Hematopoietic multipotent progenitor cell treated with erythropoietin and hydrocortisone succinate and interleukin-3 and kit ligand, for 17 days (in vitro differentiated cells): ENCODE data around the gene GOLGA1.
A peak's percentile ranks its signal among the peaks of the same experiment; 100 is the strongest.
"Not testable (repeated sequence)": the region's sequence is repeated elsewhere in the genome, so short reads cannot be mapped to it uniquely, and the experiment has no call there.

ENCODE experiments used
- DNase-seq: peaks from one replicate; pipeline ENCODE4 v3.0.0-alpha.2; 2015; ENCODE audit warnings: low spot score

The GOLGA1 gene

DNA sequence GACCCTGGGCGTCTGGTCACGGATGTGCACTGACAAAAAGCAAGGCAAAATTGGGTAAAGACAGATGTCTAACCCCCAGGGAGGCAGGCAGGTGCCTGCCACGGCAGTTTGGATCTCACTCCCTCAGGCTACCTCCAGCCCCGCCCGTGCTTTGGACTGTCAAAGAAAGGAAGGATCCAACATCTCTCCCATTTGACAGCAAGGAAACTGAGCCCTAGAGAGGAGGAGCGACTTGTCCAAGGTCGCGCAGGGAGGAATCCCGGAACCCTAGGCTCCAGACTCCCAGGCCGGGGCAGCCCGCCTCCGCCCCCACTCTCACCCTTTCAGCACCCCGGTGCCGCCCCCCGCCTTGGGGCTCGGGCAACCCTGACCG is 376 bp downstream of the GOLGA1 start:
- DNase-seq = no peak

DNA sequence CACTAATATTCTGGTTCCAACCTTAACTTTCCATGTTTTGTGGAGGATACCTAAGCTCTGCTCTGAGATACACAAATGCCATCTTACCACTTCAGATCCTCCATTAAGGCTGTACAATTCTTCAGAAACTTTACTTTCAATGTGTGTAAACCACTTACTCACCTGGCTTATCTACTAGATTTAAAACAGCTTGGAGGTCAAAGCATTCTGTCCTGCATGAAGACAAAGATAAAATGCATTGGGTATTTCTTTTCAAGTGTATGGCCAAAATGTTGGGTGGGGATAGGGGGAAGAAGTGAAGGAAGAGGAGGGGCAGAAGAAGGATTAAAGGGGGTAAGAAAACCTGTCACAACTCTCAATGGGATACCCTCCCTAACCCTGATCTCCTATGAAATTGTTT is 939 bp downstream of the GOLGA1 start:
- DNase-seq = peak; percentile 13

DNA sequence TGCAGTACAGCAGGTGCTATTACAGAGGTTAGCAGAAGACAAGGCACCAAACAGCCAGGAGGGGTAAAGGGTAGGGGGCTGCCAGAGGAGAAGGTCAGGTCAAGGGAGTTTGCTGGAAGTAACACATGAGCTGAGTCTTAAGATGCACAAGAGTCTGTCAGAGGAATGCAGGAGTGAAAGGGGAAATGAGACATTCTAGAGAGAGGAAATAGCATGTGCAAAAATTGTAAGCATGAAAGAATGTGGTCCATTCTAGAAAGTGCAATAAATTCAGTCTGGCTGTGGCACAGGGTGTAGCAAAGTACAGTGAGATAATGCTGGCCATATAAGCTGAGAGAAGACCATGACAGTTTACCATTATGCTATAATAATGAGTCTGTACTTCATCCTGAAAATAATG is 6.6 kb downstream of the GOLGA1 start:
- no peak for DNase-seq

DNA sequence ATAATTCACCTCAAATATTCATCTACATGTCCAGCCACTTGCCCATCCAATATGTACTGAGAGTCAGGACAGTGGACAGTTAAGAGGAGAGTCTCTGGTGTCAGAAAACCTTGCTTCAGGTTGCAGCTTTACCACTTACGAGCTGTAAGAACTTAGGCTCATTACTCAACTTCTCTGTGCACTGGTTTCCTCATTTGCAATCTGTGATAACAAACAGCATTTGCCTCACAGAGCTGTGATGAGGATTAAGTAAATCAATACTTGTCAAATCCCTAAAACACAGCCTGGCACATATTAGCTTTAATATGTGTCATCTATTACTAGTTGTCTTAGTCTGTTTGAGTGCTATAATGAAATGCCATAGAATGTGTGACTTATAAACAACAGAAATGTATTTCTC is 8.6 kb downstream of the GOLGA1 start:
- DNase-seq = no peak

DNA sequence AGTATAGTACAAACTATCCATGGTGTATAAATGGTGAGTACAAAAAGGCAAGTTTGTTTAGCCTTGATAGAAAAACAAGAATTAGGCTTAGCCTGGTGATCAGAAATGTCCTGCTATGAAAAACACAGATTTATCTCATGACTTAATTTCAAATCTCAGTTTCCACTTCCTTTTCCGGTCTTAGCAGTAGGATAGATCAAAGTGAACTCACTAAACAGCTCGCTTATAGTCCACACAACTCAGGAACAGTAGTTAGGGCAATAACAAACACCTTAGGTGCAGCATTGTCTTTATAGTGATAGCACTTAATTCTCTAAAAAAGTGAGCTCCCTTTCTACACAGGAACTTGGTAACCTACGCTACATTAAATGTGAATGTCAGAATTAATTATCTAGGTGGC is 11.4 kb downstream of the GOLGA1 start:
- DNase-seq = no peak

DNA sequence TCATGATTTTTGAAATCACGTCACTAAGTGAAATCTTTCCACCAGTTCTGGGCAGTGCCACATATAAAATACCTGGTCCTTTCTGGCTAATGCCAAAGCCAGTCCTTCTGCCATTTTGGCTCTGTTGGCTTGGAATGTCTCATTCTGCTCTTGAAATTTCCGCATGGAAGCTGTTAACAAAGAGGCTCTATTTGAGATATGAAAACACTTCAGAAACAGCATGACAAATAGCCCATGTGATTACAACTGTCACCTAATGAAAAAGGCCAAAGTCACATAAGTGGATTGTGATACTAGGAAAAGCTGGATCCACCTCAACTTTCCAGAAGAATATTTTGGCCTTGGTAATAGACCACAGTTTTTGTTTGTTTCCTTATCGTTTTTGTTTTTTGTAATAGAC is 12.8 kb downstream of the GOLGA1 start:
- DNase-seq = no peak

DNA sequence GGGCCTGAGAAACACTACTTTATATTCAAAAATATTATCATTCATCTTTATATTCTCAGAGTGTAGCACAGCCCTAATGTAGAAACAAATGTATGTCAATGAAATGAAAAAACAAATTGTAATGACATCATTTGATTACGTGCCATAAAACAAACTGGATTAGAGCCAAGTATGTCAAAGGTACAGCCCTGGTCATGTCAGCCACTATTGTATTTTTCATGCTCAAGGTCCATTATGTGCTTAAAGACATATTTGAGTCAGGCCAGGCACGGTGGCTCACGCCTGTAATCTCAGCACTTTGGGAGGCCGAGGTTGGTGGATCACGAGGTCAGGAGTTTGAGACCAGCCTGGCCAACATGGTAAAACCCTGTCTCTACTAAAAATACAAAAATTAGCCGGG is 20.5 kb downstream of the GOLGA1 start:
- DNase-seq = not testable (repeated sequence)

DNA sequence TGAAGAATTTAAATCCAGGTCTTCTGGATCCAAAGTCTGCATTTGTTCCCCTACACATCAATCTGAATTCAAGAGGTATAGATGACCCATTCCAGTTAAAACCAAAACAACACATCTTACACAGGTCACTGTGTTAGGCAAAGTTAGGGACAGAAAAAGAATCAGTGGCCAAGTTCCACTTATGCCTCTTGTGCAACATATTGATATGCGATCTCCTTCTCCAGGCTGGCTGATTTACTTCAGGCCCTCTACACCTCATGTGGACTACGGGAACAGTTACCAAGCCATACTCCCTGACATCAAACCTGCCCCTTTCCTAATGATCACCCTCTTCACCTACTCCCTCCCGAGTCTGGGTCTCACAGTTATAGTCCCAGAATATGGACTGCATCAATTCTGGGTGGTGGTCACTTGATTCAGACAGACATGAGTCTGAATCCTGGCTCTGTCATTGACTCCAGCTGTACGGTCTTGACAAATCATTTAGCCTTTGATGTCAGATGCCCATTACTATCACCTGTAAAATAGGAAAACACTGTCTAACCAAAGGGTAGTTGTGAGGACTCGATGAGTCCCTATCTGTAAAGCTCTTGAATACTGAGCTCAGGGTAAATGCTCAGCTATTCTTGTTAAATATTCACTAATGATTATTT is 26.0 kb downstream of the GOLGA1 start:
- DNase-seq = no peak

DNA sequence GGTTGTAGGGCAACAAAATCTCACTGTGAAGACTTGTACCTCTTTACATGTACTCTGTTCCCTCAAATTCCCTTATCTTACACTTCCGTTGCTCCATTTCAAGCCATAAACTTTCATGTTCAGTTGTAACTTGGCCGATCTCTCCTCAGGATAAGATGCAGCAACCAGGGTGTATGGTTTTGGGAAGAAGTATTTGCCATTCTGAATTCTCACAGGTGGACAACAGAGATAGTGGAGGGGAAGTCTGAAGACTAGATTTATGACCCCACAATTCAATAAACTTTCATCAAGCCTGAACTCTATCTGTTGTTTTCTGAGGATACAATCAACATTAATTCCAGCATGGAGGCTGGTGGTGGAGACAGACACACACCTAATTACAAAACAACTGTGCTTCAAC is 27.5 kb downstream of the GOLGA1 start:
- no peak for DNase-seq

DNA sequence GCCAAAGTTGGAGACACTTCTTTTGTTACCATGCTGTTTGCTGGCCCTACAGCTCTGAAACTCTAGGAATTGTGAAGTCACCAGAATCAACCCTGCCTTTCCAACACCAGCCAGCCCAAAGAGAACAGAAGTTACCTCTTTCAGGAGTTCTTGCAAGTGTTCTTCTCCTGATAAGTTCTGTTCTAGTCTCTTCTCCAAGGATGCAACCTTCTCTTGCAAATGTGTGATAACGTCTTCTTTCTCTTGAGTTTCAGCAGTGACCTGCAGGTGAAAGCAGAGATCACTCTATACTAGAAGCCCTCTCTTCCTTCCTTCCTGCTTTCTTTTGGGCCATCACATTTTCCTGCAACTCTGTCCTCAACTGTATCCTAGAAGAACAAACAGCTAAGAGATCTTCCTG is 29.1 kb downstream of the GOLGA1 start:
- no peak for DNase-seq

DNA sequence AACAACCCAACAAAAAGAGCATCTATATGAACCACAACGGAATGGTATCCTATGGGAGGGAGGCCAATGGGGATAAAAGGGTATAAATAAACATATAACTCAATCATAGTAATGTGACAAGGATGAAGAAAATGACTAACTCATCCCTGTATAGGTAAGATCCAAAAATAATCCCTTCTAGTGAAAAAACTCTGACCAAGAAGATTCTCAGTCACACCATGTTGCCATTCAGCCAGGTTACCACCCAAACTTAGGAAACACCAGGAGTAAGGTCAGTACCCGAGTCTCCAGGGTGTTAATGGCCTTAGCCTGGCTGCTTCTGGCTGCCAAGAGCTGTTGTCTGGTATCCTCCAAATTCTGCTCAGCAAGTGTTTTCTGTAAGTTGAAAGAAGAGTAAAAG is 32.8 kb downstream of the GOLGA1 start:
- no peak for DNase-seq

DNA sequence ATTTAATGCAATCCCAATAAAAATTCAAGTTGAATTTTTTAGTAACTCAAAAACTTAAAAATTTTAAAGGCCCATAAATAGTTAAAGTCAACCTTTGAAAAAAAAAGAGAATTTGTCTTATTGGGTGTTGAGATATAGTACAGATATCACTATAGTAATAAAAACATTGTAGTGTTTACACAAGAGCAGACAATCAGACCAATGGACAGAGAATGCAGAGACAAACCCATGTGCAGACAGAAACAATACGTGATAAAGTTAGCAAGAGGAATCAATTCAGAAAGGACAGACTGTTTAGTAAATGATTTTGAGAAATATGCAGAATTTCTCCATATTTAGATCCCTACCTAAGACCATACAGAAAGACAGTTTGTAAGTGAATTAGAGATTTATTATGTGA is 33.9 kb downstream of the GOLGA1 start:
- DNase-seq = no peak

DNA sequence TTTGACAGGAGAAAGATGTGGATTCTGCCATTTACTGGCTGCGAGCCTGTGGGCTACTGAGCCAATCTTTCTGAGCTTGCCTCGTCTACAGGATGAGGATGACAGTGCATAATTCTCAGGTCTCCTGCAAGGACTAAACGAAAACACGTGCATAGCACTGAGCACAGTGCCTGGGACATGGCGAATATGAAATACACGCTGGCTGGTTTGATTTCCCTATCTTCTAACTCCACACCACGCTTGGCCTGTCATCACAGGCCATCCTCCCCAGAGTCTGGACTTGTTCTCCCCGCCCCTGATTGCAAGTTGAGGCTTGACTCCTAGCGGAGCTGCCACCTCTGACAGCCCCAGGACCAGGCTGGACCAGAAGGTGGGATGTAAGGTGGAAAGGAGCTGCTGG is 41.0 kb downstream of the GOLGA1 start:
- no peak for DNase-seq

DNA sequence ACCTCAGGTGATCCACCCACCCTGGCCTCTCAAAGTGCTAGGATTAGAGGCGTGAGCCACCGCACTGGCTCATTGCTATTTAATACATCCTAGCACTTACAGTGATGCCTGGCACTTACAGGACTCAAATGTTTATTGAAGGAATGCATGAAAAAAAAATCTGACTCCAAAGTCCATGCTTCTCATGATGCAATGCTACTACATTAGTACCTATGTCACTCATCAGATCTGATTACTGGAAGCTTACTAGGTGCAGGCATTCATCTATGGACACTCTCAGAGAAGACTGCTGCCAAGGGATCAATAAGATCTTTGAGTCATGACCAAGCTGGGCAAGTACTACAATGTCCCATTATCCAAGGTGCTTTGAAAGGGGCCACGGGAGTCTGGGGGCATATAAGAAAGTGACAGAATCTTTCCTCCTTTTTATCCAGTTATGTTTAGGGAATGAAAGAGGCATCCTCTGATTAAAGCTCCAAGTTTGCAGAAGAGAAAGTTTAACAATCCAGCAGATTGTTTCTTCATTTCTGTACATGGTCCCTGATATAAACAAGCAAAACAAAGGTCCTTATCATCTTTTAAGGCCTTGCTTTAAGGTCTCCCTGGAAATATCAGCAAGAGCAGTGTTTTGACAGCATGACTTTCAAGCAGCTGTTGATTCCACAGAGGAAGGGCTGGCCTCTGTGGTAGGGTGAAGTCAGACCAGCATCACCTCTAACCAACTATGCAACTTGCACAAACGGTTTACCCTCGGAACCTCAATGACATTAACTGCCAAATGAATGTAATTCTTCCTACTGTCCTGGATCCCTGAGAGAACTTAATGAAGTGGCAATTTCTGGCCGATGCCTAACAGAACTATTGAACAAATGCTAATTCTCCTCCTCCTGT is 43.1 kb downstream of the GOLGA1 start:
- DNase-seq = no peak

DNA sequence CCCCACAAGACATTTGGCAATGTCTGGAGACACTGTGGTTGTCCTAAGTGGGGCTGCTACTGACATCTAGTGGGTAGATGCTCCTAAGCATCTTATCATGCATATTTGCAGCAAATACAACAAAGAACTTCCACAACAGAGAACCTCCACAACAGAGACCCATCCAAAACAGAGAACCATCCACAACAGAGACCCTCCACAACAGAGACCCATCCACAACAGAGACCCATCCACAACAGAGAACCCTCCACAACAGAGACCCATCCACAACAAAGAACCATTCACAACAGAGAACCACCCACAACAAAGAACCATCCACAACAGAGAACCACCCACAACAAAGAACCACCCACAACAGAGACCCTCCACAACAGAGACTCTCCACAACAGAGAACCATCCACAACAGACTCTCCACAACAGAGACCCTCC is 46.1 kb downstream of the GOLGA1 start:
- peak; percentile 19 for DNase-seq

DNA sequence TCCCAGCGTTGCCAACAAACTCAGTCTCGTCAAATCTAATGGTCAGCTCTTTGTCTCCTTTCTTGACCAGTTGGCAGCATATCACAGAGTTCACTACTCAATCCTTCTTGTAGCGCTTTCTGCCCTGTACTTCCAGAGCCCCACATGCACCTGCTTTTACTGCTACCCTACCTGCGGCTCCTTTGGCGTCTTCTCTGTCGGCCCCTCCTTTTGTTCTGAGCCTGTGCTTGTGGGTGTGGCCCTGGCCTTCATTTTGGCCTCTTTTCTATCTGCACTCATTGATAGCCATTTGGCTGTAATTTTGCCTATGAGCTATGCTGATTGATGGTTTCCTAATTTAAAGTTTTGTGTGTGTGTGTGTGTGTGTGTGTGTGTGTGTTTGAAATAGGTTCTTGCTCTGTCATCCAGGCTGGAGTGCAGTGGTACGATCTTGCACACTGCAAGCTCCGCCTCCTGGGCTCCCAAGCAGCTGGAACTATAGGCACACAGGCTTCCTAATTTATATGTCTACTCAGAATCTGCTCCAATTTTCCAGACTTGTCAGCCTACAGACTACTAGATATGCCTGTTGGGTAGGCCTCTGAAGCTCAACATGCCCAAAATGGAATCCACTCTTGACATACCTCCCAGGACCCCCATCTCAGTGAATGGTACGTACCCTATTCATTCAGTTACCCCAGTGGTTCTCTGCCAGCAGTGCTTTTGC is 46.7 kb downstream of the GOLGA1 start:
- no peak for DNase-seq

DNA sequence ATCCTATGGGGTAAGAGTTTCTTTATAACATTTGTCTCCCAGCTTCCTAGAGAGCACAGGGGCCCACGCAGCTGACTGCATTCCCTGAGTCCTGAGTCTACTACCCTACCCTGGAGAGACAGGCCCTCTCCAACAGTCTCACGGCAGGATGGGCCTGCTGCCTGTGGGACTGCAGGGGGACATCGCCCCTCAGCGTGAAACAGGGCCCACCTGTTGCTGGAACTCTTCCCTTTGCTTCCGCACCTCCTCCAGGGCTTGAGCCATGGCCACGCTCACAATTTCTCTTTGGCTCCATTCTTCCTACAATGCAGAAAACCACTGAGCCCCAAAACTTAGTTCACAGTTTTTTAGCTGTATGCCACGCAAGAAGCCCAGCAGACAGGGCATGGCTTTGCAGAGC is 50.7 kb downstream of the GOLGA1 start:
- no peak for DNase-seq

DNA sequence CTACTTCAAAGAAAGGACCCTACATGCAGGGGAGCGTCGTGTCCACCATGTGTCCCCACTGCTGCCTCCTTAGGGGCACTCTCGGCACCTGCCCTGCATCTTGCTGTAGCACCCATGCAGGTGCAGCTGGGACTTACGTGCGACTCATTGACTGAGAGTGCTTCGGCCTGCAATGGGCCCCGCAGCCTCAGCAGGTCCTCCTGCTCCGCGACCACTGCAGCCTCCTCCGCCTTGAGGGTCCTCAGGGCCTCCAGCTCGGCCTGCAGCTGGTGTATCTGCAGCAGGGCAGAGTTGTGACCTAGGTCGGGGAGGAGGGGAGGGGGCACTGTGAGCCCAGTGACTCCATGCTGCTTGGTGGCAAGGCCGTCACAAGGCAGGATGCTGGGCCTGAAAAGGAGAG is 51.9 kb downstream of the GOLGA1 start:
- no peak for DNase-seq

DNA sequence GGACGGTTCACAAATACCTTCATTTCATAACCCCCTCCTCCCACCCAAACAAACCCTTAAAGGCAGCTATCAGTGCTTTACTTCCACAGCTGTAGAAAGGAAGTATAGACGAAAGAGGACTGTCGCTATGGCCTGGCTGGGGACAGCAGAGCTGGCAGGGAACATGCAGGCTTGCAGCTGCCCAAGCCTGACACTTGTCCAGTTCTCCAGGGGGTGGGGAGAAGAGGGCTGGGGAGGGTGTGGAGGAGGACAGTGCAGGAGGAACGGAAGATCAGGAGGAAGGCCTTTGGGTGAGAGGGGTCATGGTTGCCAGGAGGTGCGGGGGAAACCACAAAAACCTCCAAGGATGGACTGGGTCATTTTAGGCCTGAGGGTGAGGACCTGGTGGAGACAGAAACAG is 53.1 kb downstream of the GOLGA1 start:
- DNase-seq = no peak

DNA sequence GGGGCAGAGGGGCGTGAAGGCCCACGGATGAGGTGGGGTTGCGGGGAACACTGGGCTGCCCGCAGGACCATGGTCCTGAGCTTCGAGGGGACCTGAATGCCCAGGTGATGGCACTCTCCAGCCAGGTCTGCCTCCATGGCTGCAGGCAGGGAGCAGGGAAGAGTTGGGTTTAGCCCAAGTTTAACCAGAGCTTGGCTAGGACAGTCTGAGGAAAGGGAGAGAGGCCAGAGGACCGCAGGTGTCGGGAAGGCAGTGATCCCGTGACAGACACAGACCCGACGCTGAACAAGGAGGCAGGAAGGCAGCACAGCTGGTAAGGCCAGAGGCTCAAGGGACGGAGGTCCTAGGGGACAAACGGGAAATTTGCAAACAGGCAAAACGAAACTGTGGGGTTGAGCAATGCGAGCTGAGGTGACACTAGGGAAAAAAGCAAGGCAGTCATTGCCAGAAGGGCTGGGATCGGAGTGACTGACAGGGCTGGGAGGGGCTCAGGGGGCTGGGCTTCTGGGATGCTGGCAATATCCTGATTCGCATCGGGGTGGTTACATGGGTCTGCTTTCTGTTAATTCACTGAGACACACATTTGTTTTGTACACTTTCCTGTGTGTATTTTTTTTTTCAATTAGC is 53.9 kb downstream of the GOLGA1 start:
- DNase-seq = no peak

DNA sequence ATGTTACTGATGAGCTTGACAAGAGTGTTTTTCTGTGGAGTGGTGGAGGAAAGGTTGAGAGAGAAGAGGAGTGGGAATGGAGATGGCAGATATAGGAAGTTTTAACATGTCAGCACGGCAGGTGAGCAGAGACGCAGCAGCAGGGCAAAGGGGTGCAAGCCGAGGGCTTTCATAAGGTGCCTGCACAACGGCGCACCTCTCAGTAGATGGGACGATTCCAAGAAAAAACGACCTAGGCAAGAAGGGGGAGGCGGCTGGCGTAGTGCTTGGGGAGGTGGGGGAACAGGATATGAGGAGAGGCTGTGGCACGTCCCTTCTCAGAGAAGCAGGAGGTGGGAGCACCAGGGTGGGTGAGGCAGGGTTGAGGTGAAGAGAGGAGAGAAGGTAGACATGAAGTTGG is 54.4 kb downstream of the GOLGA1 start:
- DNase-seq = no peak

DNA sequence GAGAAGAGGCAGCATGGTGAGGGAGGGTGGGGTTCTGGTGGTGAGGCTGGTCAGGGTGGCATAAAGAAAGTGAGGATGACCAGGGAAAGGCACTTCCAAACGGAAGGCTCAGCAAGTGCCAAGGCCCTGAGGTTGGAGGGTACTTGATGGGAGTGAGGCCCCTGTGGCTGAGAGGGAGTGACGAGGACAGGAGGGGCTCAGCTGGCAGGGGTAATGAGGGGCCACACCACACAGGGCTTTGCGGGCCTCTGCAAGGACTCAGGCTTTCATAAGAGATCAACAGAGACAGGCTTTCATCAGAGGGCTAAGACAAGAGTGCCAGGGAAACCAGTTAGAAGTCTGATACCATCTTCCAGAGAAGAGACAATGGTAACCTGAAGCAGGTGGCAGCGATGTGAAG is 55.3 kb downstream of the GOLGA1 start:
- no peak for DNase-seq

DNA sequence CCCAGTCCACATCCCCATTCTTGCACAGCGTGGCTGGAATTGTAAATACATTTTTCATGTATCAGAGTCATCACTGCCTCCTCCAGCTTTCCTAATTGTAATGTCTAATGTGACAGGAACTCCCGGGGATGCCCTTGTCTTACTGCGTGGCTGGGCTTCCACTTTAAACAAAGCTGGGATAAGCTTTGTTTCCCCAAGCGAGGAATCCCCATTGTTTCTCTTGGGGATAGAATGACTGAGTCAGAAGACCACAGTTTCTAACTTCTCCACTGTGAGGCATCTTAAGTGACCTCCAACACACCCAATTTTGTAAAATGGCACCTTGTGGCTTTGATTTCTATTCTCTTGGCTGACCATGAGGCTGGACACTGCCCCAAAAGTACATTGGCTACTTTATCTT is 56.5 kb downstream of the GOLGA1 start:
- no peak for DNase-seq
